ENCODE results near the gene KMO.

GRCh38 chr1:241640149-241640866 is 108.1 kb downstream of the KMO start, which contains the start of the genes CHML and OPN3:
- TF ChIP-seq CTCF (IDR thresholded peaks at IDR 0.05) (no peak), POLR2A (IDR thresholded peaks at IDR 0.05) (no peak), EP300 (IDR thresholded peaks at IDR 0.05; ENCODE audit: low read depth) (no peak)
